ENCODE measurements around the gene FAM3A. TPM values are rescaled to one million over a fixed set of nuclear protein-coding genes. Genes with fewer than 3 reads are reported as not detected.
A peak's percentile ranks its signal among the peaks of the same experiment; 100 is the strongest.

The FAM3A gene
- total and polyA plus RNA-seq, 2 donors from 2014 or later = 39.5 to 73.4 TPM

DNA sequence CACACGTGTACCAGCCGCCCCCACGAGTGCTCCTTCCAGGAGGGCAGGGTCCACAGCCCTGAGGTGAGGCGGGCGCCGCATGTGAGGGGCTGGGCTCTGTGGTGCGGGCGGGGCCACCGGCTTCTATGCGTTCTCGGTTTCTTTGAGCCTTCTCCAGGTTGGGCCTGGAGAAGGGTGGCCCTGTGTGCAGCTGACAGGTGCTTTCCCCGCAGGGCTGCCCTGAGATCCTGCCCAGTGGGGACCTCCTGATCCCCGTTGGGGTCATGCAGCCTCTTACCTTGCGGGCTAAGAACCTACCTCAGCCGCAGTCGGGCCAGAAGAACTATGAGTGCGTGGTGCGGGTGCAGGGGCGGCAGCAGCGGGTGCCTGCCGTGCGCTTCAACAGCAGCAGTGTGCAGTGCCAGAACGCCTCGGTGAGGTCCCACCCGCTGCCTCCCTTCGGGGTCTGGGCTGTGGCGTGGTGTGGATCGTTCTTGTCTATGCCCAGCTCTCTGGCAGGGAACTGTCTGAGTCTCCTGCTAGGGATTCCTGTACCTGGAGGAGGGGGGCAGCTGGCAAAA, 51.1 kb downstream of the FAM3A start:
- H3K36me3 ChIP-seq (ENCODE audit: control insufficient read depth in 2 of 3, insufficient read depth in 3 of 3, low read length in 3 of 3) = no peaks in the 10 kb centered on the region
- H3K4me3 ChIP-seq (ENCODE audit: low read length in 3 of 3) = no peak overlapping the region
- no peaks in the 10 kb centered on the region for H3K27me3 ChIP-seq (ENCODE audit: control insufficient read depth, insufficient read depth, low read length)
- intact Hi-C loops (cut with DNase I) = no loop called here
- H3K27ac ChIP-seq (ENCODE audit: low read depth in 2 of 2, low read length in 2 of 2) = no peak overlapping the region
- TF ChIP-seq, protein P1, sequence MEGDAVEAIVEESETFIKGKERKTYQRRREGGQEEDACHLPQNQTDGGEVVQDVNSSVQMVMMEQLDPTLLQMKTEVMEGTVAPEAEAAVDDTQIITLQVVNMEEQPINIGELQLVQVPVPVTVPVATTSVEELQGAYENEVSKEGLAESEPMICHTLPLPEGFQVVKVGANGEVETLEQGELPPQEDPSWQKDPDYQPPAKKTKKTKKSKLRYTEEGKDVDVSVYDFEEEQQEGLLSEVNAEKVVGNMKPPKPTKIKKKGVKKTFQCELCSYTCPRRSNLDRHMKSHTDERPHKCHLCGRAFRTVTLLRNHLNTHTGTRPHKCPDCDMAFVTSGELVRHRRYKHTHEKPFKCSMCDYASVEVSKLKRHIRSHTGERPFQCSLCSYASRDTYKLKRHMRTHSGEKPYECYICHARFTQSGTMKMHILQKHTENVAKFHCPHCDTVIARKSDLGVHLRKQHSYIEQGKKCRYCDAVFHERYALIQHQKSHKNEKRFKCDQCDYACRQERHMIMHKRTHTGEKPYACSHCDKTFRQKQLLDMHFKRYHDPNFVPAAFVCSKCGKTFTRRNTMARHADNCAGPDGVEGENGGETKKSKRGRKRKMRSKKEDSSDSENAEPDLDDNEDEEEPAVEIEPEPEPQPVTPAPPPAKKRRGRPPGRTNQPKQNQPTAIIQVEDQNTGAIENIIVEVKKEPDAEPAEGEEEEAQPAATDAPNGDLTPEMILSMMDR (IDR thresholded peaks at IDR 0.05; ENCODE audit: borderline replicate concordance, extremely low read depth, insufficient read depth) = no peak
- FAIRE-seq (no peak), DNase-seq (no peak)
- H3K9ac ChIP-seq (ENCODE audit: low read length in 3 of 3) = no peak overlapping the region
- H3K4me1 ChIP-seq (ENCODE audit: control insufficient read depth in 2 of 3, insufficient read depth in 2 of 3, low read depth in 1 of 3, low read length in 3 of 3) = no peaks in the 10 kb centered on the region
- H3K9me3 ChIP-seq (ENCODE audit: control insufficient read depth in 2 of 3, insufficient read depth in 1 of 3, low read length in 3 of 3) = no peaks in the 10 kb centered on the region

DNA sequence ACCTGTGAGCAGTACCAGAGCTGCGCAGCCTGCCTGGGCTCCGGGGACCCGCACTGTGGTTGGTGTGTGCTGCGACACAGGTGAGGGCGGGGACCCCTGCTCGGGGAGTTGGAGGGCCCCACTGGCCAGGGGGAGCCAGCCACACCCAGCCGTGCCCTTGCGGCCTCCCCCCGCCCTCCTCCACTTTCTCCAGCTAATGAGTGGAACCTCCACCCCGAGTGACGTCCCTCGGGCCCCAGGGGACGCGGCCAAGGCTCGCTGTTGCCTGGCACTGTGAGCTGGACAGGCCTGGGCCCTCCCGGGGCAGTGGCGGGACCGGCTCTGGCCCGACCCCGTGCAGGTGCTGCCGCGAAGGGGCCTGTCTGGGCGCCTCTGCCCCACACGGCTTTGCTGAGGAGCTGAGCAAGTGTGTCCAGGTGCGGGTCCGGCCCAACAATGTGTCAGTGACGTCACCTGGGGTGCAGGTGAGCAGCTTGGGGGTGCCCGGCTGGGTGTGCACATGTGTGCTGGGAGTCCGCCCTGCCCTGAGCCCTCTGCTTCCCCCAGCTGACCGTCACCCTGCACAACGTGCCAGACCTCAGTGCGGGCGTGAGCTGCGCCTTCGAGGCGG, 52.3 kb downstream of the FAM3A start:
- H3K4me1 ChIP-seq (ENCODE audit: control insufficient read depth in 2 of 3, insufficient read depth in 2 of 3, low read depth in 1 of 3, low read length in 3 of 3) = no peaks in the 10 kb centered on the region
- TF ChIP-seq, protein P1 (IDR thresholded peaks at IDR 0.05; ENCODE audit: borderline replicate concordance, extremely low read depth, insufficient read depth) = no peak
- no peak for FAIRE-seq
- H3K9ac ChIP-seq (ENCODE audit: low read length in 3 of 3) = no peak overlapping the region
- DNase-seq = peak in 1 of 5 donors; percentile 74
- no peaks in the 10 kb centered on the region for H3K27me3 ChIP-seq (ENCODE audit: control insufficient read depth, insufficient read depth, low read length)
- no peak overlapping the region for H3K4me3 ChIP-seq (ENCODE audit: low read length in 3 of 3)
- no peaks in the 10 kb centered on the region for H3K36me3 ChIP-seq (ENCODE audit: control insufficient read depth in 2 of 3, insufficient read depth in 3 of 3, low read length in 3 of 3)
- intact Hi-C loops (cut with DNase I) = no loop called here
- H3K27ac ChIP-seq (ENCODE audit: low read depth in 2 of 2, low read length in 2 of 2) = no peak overlapping the region
- H3K9me3 ChIP-seq (ENCODE audit: control insufficient read depth in 2 of 3, insufficient read depth in 1 of 3, low read length in 3 of 3) = no peaks in the 10 kb centered on the region

DNA sequence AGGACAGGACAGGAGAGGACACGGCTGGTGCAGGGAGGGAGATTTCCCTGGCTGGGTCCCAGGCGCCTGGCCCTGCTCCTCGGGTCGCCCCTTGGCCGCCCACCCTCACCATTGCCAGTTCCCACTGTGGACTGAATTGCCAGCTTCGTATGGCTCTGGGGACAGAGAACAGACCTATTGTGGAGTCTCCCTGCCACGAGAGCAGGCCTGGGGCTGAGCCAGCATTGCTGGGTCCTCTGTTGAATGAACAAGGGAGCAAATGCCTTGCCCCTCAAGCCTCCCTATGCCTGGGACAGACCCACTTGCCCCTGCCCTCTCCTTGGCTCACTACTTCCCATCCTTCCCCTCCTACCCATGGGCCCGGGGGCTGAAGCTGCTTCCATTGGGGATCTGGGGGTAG, 53.6 kb downstream of the FAM3A start:
- H3K4me3 ChIP-seq (ENCODE audit: low read length in 3 of 3) = no peak overlapping the region
- DNase-seq = no peak
- H3K27ac ChIP-seq (ENCODE audit: low read depth in 2 of 2, low read length in 2 of 2) = no peak overlapping the region
- H3K36me3 ChIP-seq (ENCODE audit: control insufficient read depth in 2 of 3, insufficient read depth in 3 of 3, low read length in 3 of 3) = no peaks in the 10 kb centered on the region
- H3K9me3 ChIP-seq (ENCODE audit: control insufficient read depth in 2 of 3, insufficient read depth in 1 of 3, low read length in 3 of 3) = no peaks in the 10 kb centered on the region
- FAIRE-seq = no peak
- TF ChIP-seq, protein P1 (IDR thresholded peaks at IDR 0.05; ENCODE audit: borderline replicate concordance, extremely low read depth, insufficient read depth) = no peak
- no peaks in the 10 kb centered on the region for H3K4me1 ChIP-seq (ENCODE audit: control insufficient read depth in 2 of 3, insufficient read depth in 2 of 3, low read depth in 1 of 3, low read length in 3 of 3)
- H3K27me3 ChIP-seq (ENCODE audit: control insufficient read depth, insufficient read depth, low read length) = no peaks in the 10 kb centered on the region
- no peak overlapping the region for H3K9ac ChIP-seq (ENCODE audit: low read length in 3 of 3)
- intact Hi-C loops (cut with DNase I) = no loop called here

Measured in kidney (tissue), 14 donors.